A549 (cell line): ENCODE measurements around the gene COBLL1.

ENCODE experiments used
- CEBPB ChIP-seq, 2 experiments: fragments of >200 bp in 1 of 2; sonication (Bioruptor Twin) in 1 of 2; formaldehyde crosslinking in 1 of 2; IDR thresholded peaks; 2 replicates each; pipeline ENCODE4 v1.6.1; 2012 to 2016
- EP300 ChIP-seq, 2 experiments: fragments of >200 bp; sonication (Bioruptor Twin); formaldehyde crosslinking; IDR thresholded peaks; 2 replicates in 1 of 2; 3 replicates in 1 of 2; pipeline ENCODE4 v1.6.1; 2016 to 2017
- KDM1A ChIP-seq: fragments of 200-600 bp; sonication (generic); IDR thresholded peaks from 2 replicates; pipeline ENCODE4 v1.6.1; 2016; ENCODE audit warnings: low read depth, mild to moderate bottlenecking
- NPAS2 ChIP-seq: fragments of 250-450 bp; sonication (Bioruptor Pico); IDR thresholded peaks from 2 replicates; pipeline ENCODE4 v1.8.0; 2022; ENCODE audit warnings: mild to moderate bottlenecking, moderate library complexity, borderline replicate concordance
- POLR2A ChIP-seq: IDR thresholded peaks from 2 replicates; pipeline ENCODE4 v1.6.1; 2012; ENCODE audit warnings: mild to moderate bottlenecking, low read length
- RAD21 ChIP-seq, 2 experiments: fragments of >200 bp in 1 of 2; sonication (Bioruptor Twin) in 1 of 2; formaldehyde crosslinking in 1 of 2; IDR thresholded peaks in 1 of 2; conservative IDR thresholded peaks in 1 of 2; 2 replicates in 1 of 2; 3 replicates in 1 of 2; pipeline ENCODE4 v1.6.1; 2012 to 2018; ENCODE audit warnings: inconsistent platforms in 1 of 2
- TF ChIP-seq, protein P1 (sequence below): fragments of >200 bp; sonication (Bioruptor Twin); formaldehyde crosslinking; IDR thresholded peaks from 3 replicates; pipeline ENCODE4 v1.5.1; 2016
- TF ChIP-seq, protein P2 (sequence below): fragments of 200-600 bp; sonication (generic); IDR thresholded peaks from 2 replicates; pipeline ENCODE4 v1.6.1; 2016; ENCODE audit warnings: antibody characterized with exemption, mild to moderate bottlenecking, moderate library complexity

- TF ChIP-seq, protein P1, sequence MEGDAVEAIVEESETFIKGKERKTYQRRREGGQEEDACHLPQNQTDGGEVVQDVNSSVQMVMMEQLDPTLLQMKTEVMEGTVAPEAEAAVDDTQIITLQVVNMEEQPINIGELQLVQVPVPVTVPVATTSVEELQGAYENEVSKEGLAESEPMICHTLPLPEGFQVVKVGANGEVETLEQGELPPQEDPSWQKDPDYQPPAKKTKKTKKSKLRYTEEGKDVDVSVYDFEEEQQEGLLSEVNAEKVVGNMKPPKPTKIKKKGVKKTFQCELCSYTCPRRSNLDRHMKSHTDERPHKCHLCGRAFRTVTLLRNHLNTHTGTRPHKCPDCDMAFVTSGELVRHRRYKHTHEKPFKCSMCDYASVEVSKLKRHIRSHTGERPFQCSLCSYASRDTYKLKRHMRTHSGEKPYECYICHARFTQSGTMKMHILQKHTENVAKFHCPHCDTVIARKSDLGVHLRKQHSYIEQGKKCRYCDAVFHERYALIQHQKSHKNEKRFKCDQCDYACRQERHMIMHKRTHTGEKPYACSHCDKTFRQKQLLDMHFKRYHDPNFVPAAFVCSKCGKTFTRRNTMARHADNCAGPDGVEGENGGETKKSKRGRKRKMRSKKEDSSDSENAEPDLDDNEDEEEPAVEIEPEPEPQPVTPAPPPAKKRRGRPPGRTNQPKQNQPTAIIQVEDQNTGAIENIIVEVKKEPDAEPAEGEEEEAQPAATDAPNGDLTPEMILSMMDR, result no peak
- TF ChIP-seq RAD21 (conservative IDR thresholded peaks at IDR 0.05 in 1 of 2, IDR thresholded peaks at IDR 0.05 in 1 of 2) (no peak), CEBPB (IDR thresholded peaks at IDR 0.05) (no peak), EP300 (IDR thresholded peaks at IDR 0.05) (no peak), KDM1A (no peak), POLR2A (no peak), NPAS2 (CRISPR knock-in tag) (no peak)
- TF ChIP-seq, protein P2, sequence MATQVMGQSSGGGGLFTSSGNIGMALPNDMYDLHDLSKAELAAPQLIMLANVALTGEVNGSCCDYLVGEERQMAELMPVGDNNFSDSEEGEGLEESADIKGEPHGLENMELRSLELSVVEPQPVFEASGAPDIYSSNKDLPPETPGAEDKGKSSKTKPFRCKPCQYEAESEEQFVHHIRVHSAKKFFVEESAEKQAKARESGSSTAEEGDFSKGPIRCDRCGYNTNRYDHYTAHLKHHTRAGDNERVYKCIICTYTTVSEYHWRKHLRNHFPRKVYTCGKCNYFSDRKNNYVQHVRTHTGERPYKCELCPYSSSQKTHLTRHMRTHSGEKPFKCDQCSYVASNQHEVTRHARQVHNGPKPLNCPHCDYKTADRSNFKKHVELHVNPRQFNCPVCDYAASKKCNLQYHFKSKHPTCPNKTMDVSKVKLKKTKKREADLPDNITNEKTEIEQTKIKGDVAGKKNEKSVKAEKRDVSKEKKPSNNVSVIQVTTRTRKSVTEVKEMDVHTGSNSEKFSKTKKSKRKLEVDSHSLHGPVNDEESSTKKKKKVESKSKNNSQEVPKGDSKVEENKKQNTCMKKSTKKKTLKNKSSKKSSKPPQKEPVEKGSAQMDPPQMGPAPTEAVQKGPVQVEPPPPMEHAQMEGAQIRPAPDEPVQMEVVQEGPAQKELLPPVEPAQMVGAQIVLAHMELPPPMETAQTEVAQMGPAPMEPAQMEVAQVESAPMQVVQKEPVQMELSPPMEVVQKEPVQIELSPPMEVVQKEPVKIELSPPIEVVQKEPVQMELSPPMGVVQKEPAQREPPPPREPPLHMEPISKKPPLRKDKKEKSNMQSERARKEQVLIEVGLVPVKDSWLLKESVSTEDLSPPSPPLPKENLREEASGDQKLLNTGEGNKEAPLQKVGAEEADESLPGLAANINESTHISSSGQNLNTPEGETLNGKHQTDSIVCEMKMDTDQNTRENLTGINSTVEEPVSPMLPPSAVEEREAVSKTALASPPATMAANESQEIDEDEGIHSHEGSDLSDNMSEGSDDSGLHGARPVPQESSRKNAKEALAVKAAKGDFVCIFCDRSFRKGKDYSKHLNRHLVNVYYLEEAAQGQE, result no peak
These were observed 164.4 kb downstream of the COBLL1 start for GRCh38 chr2:164677271-164677670.
